Posterior cingulate gyrus (tissue), 11 donors: ENCODE measurements around the gene SLC25A13.

ENCODE experiments used
- DNase-seq, 10 donors: peaks; one replicate each; pipeline versions ENCODE4 v3.0.0 to v3.0.0-alpha.2; 2020 to 2021; ENCODE audit warnings: mixed read lengths in 3 of 10
- intact Hi-C: fragments of 100-400 bp; cut with DNase I; formaldehyde crosslinking; loops from one replicate; pipeline ENCODE4 v1.15.1; 2023

SLC25A13 gene

GRCh38 chr7:96217147-96217546 lies 104.8 kb downstream of the SLC25A13 start:
- DNase-seq = no peak
- intact Hi-C loops = no loop called here

- intact Hi-C loops = no loop called here
- no peak for DNase-seq
Observed at GRCh38 chr7:96216373-96216772, 105.5 kb downstream of the SLC25A13 start.

DNA sequence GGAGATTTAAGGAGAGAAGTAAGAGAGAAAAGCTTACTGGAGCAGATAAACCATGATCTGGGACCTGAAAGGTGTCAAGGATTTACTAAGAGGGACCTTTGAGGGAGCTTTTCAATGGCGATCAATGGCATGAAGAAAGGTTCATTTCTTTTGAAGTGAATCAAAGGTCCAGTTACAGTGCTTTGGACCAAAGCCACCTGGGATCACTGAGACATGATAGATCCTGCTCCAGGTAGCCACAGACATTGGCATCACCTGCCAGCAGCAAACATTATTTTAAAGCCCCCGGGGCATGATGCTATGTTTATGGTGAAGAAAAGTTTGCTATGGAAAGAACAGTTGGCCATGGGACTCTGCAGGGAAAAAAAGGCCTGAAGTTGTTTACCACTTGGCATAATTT lies 109.4 kb downstream of the SLC25A13 start:
- intact Hi-C loops = no loop called here
- DNase-seq = no peak

- intact Hi-C loops = no loop called here
- DNase-seq = no peak
Observed at GRCh38 chr7:96211954-96212353, 109.9 kb downstream of the SLC25A13 start.

DNA sequence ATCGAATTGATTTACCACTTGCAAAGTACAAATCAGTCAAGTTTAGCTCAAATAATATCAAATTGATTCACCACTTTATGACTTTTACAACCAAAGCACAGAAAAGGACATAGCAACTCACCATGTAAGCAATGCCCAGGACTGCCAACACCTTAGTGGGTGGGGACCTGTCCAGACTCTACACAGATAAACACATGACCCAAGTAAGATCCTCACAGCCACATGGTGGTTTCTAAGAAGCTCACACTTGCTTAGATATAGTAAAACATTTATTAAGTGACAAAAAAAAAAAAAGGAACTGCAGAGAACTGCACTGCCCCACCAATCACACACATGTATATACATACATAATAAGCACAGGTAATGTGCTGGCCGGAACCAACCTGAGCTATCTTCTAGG lies 116.2 kb downstream of the SLC25A13 start:
- DNase-seq = no peak
- intact Hi-C loops = no loop called here

GRCh38 chr7:96204601-96205000 lies 117.3 kb downstream of the SLC25A13 start:
- DNase-seq = no peak
- intact Hi-C loops = no loop called here

- intact Hi-C loops = no loop called here
- no peak for DNase-seq
Observed at GRCh38 chr7:96203786-96204185, 118.1 kb downstream of the SLC25A13 start.

DNA sequence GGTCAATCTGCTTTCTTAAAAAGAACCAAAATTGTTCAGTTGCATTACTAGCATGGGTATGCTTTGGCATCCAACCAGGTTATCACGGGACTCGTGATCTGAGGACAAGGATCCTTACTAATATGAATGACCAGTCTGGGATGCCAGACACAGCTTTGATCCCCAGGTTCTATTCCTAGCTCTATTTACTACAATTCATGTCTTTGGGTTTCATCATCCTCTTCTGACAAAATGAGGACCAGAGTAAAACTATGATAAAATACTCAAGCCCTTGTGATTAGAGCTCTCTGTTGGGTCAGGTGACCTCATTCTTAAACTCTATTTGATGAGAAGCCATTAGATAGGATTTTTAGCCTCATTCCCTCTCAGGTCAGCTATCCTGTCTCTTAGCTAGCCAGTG lies 119.8 kb downstream of the SLC25A13 start:
- DNase-seq = no peak
- intact Hi-C loops = no loop called here

DNA sequence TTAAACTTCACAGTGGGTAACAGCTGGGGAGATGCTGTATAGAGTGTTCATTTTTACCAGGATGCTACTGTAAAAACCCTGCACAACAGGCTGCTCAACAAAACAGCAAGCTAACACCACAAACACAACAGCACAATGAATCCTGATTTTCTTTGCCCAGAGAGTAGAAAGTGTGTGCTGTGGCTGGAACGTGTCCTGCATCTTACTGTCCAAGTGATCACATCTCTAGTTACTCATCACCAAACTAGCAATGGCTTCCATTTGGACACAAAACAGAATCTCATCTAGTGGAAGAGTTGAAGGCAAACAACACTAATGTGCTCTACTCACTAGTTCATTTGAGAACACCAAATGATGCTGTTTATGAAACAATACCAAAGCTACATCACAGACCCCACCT lies 121.2 kb downstream of the SLC25A13 start:
- intact Hi-C loops = no loop called here
- no peak for DNase-seq

DNA sequence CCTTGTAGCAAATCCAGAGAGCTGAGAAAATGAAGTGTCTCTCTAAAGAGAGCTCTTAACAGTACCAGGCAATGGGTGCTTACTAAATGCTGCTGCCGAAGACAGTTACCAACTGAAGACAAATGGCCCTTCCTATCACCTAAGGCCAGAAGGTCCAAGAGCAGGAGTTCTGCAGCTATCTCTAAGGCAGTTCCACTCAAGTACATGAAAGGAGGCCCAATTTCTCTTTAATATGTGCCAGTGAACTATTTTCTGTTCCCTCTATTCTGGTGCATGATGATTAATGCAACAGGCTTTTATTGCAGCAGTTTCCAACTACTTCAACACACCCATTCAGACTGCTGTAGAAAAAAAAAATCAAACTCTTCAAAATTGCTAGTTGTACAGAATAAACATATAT lies 122.5 kb downstream of the SLC25A13 start:
- DNase-seq = no peak
- intact Hi-C loops = no loop called here

GRCh38 chr7:96198047-96198636 lies 123.8 kb downstream of the SLC25A13 start:
- no peak for DNase-seq
- intact Hi-C loops = no loop called here

DNA sequence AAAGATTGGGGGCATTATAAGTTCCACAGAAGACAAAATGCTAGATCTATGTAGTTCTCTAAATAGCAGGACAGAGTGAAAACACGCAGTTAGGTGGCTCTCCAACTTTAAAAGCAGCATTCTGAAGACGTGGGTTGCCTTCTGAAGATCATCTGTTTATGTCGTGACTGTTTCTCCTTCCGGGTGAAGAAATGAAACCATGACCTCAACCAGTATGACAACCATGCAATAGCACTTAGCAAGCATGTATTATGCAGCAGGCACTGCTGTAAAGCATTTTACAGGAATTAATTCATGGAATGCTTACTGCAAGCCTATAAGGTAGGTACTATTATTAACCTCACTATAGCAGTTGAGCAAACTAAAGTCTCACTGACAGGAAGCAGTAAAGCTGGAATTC lies 125.2 kb downstream of the SLC25A13 start:
- intact Hi-C loops = no loop called here
- DNase-seq = no peak

GRCh38 chr7:96189129-96189820 lies 132.6 kb downstream of the SLC25A13 start:
- DNase-seq = no peak
- intact Hi-C loops = no loop called here

DNA sequence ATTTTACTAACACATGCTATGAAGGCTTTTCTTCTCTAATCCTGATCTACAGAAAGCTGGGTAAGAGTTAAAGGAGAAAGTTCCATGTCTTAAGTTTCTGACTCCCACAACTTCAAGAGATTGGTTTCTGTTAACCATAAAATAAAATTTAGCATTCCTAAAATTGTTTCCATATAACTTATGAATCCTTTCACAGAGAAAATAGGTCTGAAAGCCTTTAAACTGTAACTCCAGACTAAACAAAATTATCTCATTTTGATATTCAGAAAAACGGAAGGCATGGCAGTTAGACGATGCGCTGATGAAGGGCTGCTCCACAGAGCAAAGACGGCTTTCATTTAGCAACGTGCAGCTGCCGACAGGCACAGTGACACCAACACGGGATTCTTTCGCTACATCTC lies 133.3 kb downstream of the SLC25A13 start:
- peak in 3 of 10 donors; percentile 21 to 28 (median 25) for DNase-seq
- intact Hi-C loops = no loop called here

DNA sequence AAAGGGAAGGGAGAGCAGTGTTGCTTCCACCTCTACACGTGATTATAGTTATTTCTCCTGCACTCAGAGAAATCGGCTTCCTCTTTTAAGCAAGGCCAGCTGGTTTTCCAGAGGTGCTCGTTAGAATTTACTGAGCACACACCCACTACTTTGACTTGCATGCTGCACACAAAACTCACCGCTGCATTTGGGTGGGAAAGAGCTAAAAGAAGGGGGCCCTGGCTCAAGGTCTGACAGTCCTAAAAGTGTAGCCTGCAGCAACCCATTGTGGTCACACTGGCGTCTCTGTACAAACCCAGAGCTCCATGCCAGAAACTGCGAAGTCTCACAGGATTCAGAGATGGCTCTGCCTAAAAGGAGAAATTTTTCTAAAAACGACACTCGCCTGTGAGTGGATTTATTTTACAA lies 133.7 kb downstream of the SLC25A13 start:
- intact Hi-C loops = no loop called here
- peak in 1 of 10 donors; percentile 19 for DNase-seq

- no peak for DNase-seq
- intact Hi-C loops = no loop called here
Observed at GRCh38 chr7:96187735-96188134, 134.2 kb downstream of the SLC25A13 start.

DNA sequence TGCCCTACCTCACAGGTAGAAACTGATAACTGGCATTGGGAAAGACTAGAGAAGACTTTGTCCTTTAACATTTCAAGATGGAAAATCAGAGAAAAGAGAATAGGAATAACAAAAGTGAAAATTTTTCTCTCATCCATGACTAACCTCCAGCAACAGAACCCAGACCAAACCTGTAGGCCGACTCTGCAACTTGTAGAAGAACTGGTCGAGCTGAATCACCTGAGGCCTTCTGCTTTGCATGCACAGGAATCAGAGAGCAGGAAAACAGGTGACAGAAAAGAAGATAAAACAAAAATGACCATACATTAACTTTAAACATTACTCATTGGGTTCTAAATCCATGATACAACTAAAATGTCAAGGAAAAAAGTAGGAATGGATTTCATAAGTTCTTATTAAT lies 137.1 kb downstream of the SLC25A13 start:
- intact Hi-C loops = no loop called here
- no peak for DNase-seq

DNA sequence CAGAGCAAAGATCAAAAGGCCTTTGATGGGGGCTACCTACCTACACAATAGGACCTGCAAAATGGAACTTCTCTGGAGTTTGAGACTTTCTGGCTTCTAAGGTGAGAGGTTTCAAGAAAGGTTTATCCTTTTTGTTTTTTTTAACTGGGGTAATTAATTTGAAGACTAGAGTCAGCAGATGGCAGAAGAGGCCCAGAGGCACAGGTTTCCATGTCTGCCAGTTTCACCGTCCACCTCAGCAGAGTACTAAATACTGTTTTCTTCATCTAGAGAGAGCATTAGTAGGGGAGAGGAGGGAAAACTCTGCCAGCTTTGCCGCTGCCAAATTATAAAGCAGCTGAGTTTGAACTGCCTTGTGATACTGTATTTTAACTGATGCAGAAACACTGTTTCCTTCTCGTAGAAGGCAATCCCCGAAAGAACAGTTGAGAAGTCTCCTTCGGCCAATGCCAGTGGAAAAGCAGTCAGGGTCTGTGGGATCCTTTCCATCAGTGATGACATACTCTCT lies 138.7 kb downstream of the SLC25A13 start:
- intact Hi-C loops = no loop called here
- DNase-seq = no peak

- intact Hi-C loops = no loop called here
- DNase-seq = no peak
Observed at GRCh38 chr7:96182424-96183158, 139.3 kb downstream of the SLC25A13 start.

GRCh38 chr7:96181174-96181573 lies 140.7 kb downstream of the SLC25A13 start:
- DNase-seq = no peak
- intact Hi-C loops = no loop called here

DNA sequence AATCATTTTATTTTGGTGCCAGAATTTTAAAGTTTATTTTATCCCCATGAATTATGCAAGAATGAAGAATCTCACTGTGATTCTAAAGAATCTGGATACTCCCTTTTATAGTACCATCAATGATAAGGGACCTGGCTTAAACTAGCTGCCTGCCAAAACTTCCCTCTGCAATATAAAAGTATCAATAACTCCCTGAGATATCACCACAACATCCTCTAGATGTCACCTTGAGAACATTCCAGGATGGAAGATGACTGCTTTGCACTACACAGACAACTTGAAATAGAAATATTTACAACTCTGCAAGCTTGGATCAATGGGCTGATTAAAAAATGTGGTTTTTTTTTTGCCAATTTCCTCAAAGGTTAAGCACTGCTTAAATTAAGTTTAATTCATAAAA lies 142.1 kb downstream of the SLC25A13 start:
- DNase-seq = no peak
- intact Hi-C loops = no loop called here

DNA sequence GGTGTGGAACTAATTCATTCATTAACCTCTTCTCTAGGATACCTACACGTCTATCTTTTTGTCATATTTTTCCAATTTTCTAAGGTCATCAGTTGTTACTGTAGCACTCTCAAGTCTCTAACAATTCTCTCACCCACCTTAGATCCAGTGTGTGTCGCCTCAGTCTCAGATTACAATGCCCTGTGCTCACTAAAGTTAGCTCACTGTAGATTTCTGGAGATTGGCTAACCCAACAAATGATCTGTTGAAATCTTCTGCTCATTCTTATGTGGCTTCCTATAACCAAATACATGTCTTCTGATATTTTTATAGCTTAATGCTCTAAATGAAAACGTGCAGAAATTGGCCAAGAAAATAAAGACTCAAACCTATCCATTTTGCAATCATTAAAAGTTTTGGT lies 142.6 kb downstream of the SLC25A13 start:
- DNase-seq = no peak
- intact Hi-C loops = no loop called here
